HepG2 (cell line): ENCODE results near the gene ZNF17. TPM values are rescaled to one million over a fixed set of nuclear protein-coding genes. Genes with fewer than 3 reads are reported as not detected.

Source experiments
- ESRRA ChIP-seq: sonication (generic); formaldehyde crosslinking; IDR thresholded peaks from 2 replicates; pipeline ENCODE4 v1.5.1; 2020; ENCODE audit warnings: mild to moderate bottlenecking, low read depth, missing genetic modification reagents
- GMEB2 ChIP-seq: IDR thresholded peaks from 2 replicates; pipeline ENCODE4 v1.6.1; 2016; ENCODE audit warnings: missing biosample characterization, missing genetic modification reagents, low read depth
- GRHL1 ChIP-seq: sonication (generic); formaldehyde crosslinking; conservative IDR thresholded peaks from 2 replicates; pipeline ENCODE4 v1.8.0; 2022; ENCODE audit warnings: missing genetic modification reagents
- RCOR2 ChIP-seq: IDR thresholded peaks from 2 replicates; pipeline ENCODE4 v1.6.1; 2016; ENCODE audit warnings: missing biosample characterization, missing genetic modification reagents
- REXO4 ChIP-seq: sonication (generic); formaldehyde crosslinking; IDR thresholded peaks from 2 replicates; pipeline ENCODE4 v1.8.0; 2022; ENCODE audit warnings: missing genetic modification reagents, mild to moderate bottlenecking, borderline replicate concordance
- TEAD3 ChIP-seq: optimal IDR thresholded peaks from 2 replicates; pipeline ENCODE3; 2016; ENCODE audit warnings: borderline replicate concordance
- ZBTB2 ChIP-seq: sonication (generic); formaldehyde crosslinking; IDR thresholded peaks from 2 replicates; pipeline ENCODE4 v1.8.0; 2022; ENCODE audit warnings: low read depth, missing genetic modification reagents
- ZMAT5 ChIP-seq: sonication (generic); formaldehyde crosslinking; IDR thresholded peaks from 2 replicates; pipeline ENCODE4 v1.5.0; 2020; ENCODE audit warnings: mild to moderate bottlenecking, low read depth, missing genetic modification reagents, borderline replicate concordance
- ZNF407 ChIP-seq: sonication (generic); formaldehyde crosslinking; IDR thresholded peaks from one replicate; pipeline ENCODE4 v1.5.1; 2020; ENCODE audit warnings: mild to moderate bottlenecking, missing genetic modification reagents; ENCODE audit errors: not compliant biosample characterization
- polyA plus RNA-seq, 8 experiments: library from polyadenylated mRNA; depleted of rRNA in 3 of 8; stranded (reverse) in 7 of 8; unstranded in 1 of 8; fragments of >200 nt; fragmentation: Illumina TruSeq in 4 of 8; extraction: Trizol in 4 of 8; gene quantifications; 2 replicates each; pipeline versions ENCODE4 v1.2.1 to v1.2.3, GENCODE V29; 2011 to 2016; ENCODE audit warnings: low read depth in 4 of 8, missing spikeins in 1 of 8, mixed read lengths in 1 of 8; ENCODE audit not compliant: insufficient read depth in 1 of 8
- total RNA-seq, 5 experiments: library from RNA; depleted of rRNA; stranded (reverse); fragments of >200 nt; fragmentation: Illumina TruSeq; extraction: Trizol; gene quantifications; 2 replicates each; pipeline ENCODE4 v1.2.3, GENCODE V29; 2016; ENCODE audit warnings: low read depth in 1 of 5
- TF ChIP-seq, protein P1 (sequence below): sonication (generic); formaldehyde crosslinking; IDR thresholded peaks from 2 replicates; pipeline ENCODE4 v1.4.0; 2020; ENCODE audit warnings: missing genetic modification reagents

The ZNF17 gene
- total and polyA plus RNA-seq, 2 of the 13 experiments (the other 11 are each of a cell fraction or from before 2014, with no cell fraction given): 3.7 to 10.1 TPM

GRCh38 chr19:57362997-57363687, 47.8 kb upstream of the ZNF17 start, which contains the start of the genes TRAPPC2B and ZNF547 (continued):
- TF ChIP-seq, protein P1, sequence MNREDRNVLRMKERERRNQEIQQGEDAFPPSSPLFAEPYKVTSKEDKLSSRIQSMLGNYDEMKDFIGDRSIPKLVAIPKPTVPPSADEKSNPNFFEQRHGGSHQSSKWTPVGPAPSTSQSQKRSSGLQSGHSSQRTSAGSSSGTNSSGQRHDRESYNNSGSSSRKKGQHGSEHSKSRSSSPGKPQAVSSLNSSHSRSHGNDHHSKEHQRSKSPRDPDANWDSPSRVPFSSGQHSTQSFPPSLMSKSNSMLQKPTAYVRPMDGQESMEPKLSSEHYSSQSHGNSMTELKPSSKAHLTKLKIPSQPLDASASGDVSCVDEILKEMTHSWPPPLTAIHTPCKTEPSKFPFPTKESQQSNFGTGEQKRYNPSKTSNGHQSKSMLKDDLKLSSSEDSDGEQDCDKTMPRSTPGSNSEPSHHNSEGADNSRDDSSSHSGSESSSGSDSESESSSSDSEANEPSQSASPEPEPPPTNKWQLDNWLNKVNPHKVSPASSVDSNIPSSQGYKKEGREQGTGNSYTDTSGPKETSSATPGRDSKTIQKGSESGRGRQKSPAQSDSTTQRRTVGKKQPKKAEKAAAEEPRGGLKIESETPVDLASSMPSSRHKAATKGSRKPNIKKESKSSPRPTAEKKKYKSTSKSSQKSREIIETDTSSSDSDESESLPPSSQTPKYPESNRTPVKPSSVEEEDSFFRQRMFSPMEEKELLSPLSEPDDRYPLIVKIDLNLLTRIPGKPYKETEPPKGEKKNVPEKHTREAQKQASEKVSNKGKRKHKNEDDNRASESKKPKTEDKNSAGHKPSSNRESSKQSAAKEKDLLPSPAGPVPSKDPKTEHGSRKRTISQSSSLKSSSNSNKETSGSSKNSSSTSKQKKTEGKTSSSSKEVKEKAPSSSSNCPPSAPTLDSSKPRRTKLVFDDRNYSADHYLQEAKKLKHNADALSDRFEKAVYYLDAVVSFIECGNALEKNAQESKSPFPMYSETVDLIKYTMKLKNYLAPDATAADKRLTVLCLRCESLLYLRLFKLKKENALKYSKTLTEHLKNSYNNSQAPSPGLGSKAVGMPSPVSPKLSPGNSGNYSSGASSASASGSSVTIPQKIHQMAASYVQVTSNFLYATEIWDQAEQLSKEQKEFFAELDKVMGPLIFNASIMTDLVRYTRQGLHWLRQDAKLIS (CRISPR knock-in tag): no peak
- TF ChIP-seq ESRRA (CRISPR knock-in tag) (no peak), RCOR2 (CRISPR knock-in tag) (0 out of 2 replicates have a peak, but pooled peaks have one; percentile 54), GRHL1 (no peak), GMEB2 (CRISPR knock-in tag) (peak; percentile 100), ZNF407 (CRISPR knock-in tag) (no peak), TEAD3 (CRISPR knock-in tag) (peak; percentile 83), ZBTB2 (CRISPR knock-in tag) (peak; percentile 50; the same call in 1 of the 2 replicates), ZMAT5 (no peak), REXO4 (no peak)
